IMR-90 (cell line): ENCODE results near the gene LMO1. TPM values are rescaled to one million over a fixed set of nuclear protein-coding genes. Genes with fewer than 3 reads are reported as not detected.

Source experiments
- ATAC-seq: fragments of 200-7000 bp; cut with Tn5 transposase; 2 replicates; pipeline ENCODE4 v1.9.1; 2020; ENCODE audit warnings: low read depth, mild to moderate bottlenecking, moderate library complexity
- BruUV-seq: library from RNA; stranded (reverse); fragments of 400-500 nt; replicated peaks from 2 replicates; lab custom pipeline; 2021; lab: Mats Ljungman, UMichigan
- CTCF ChIA-PET: fragments of 300-600 bp; formaldehyde crosslinking; extraction: SDS; loops from one replicate; lab custom pipeline; 2021; ENCODE audit warnings: antibody characterized with exemption; lab: Yijun Ruan, JAX
- POLR2A ChIA-PET: fragments of 300-600 bp; sonication (Branson Sonifier 250); formaldehyde crosslinking; loops from one replicate; lab custom pipeline; 2022; ENCODE audit warnings: antibody characterized with exemption; ENCODE audit not compliant: unreplicated experiment; lab: Charles Lee
- DNase-seq: peaks from one replicate; pipeline ENCODE4 v3.0.0; 2013
- H2AFZ ChIP-seq: replicated peaks from 2 replicates; pipeline ENCODE3; 2013; ENCODE audit warnings: low read length, mild to moderate bottlenecking; ENCODE audit not compliant: poor library complexity
- H2AK5ac ChIP-seq: 2 replicates; pipeline ENCODE4 v1.6.1; 2013; ENCODE audit warnings: low read depth, low read length, inconsistent platforms
- H2AK9ac ChIP-seq: replicated peaks from 2 replicates; pipeline ENCODE3; 2013; ENCODE audit warnings: mild to moderate bottlenecking, low read depth, low read length, moderate library complexity; ENCODE audit not compliant: poor library complexity
- H2BK120ac ChIP-seq: 2 replicates; pipeline ENCODE4 v1.6.1; 2013; ENCODE audit warnings: low read depth, low read length, inconsistent platforms
- H2BK15ac ChIP-seq: 3 replicates; pipeline ENCODE4 v1.6.1; 2013; ENCODE audit warnings: low read depth, low read length, inconsistent platforms
- H2BK20ac ChIP-seq: 2 replicates; pipeline ENCODE4 v1.6.1; 2013; ENCODE audit warnings: low read depth, mild to moderate bottlenecking, inconsistent platforms, low read length, moderate library complexity
- H2BK5ac ChIP-seq: 2 replicates; pipeline ENCODE4 v1.6.1; 2013; ENCODE audit warnings: mild to moderate bottlenecking, low read depth, low read length, inconsistent platforms; ENCODE audit not compliant: poor library complexity, severe bottlenecking
- H3K14ac ChIP-seq: replicated peaks from 2 replicates; pipeline ENCODE4 v1.6.1; 2013; ENCODE audit warnings: low read depth, low read length, inconsistent platforms
- H3K18ac ChIP-seq: 2 replicates; pipeline ENCODE4 v1.6.1; 2013; ENCODE audit warnings: low read depth, low read length, control low read depth
- H3K23ac ChIP-seq: 2 replicates; pipeline ENCODE4 v1.6.1; 2013; ENCODE audit warnings: low read depth, low read length, inconsistent platforms
- H3K27ac ChIP-seq: 2 replicates; pipeline ENCODE4 v1.5.1; 2013; ENCODE audit warnings: mild to moderate bottlenecking, control low read depth, low read length; ENCODE audit not compliant: insufficient read depth
- H3K27me3 ChIP-seq: 2 replicates; pipeline ENCODE4 v1.6.1; 2013; ENCODE audit warnings: low read length; ENCODE audit not compliant: control insufficient read depth, insufficient read depth
- H3K36me3 ChIP-seq: 2 replicates; pipeline ENCODE4 v1.6.1; 2013; ENCODE audit warnings: low read length, mixed read lengths; ENCODE audit not compliant: control insufficient read depth, insufficient read depth
- H3K4ac ChIP-seq: 2 replicates; pipeline ENCODE4 v1.6.1; 2013; ENCODE audit warnings: low read depth, low read length, inconsistent platforms
- H3K4me1 ChIP-seq: 2 replicates; pipeline ENCODE4 v1.6.1; 2013; ENCODE audit warnings: low read length, mixed read lengths; ENCODE audit not compliant: control insufficient read depth, insufficient read depth
- H3K4me2 ChIP-seq: 2 replicates; pipeline ENCODE4 v1.6.1; 2013; ENCODE audit warnings: low read depth, mild to moderate bottlenecking, control low read depth, low read length, moderate library complexity
- H3K4me3 ChIP-seq: 2 replicates; pipeline ENCODE4 v1.5.1; 2013; ENCODE audit warnings: low read depth, mild to moderate bottlenecking, control low read depth, low read length, moderate library complexity; ENCODE audit not compliant: insufficient read depth
- H3K56ac ChIP-seq: 2 replicates; pipeline ENCODE4 v1.6.1; 2013; ENCODE audit warnings: low read length, inconsistent platforms; ENCODE audit not compliant: insufficient read depth; ENCODE audit errors: extremely low read depth
- H3K79me1 ChIP-seq, 2 experiments: 2 replicates each; pipeline ENCODE4 v1.6.1; 2013; ENCODE audit warnings: low read length in 2 of 2, inconsistent platforms in 1 of 2, low read depth in 1 of 2
- H3K9ac ChIP-seq: 2 replicates; pipeline ENCODE4 v1.6.1; 2013; ENCODE audit warnings: low read depth, low read length, control low read depth
- H3K9me1 ChIP-seq: 2 replicates; pipeline ENCODE4 v1.6.1; 2013; ENCODE audit warnings: low read length, inconsistent platforms; ENCODE audit not compliant: insufficient read depth
- H3K9me3 ChIP-seq: 2 replicates; pipeline ENCODE4 v1.6.1; 2013; ENCODE audit warnings: low read length; ENCODE audit not compliant: control insufficient read depth, insufficient read depth
- H4K20me1 ChIP-seq: 2 replicates; pipeline ENCODE4 v1.6.1; 2013; ENCODE audit warnings: low read length, inconsistent platforms; ENCODE audit not compliant: insufficient read depth
- H4K5ac ChIP-seq: 2 replicates; pipeline ENCODE4 v1.6.1; 2013; ENCODE audit warnings: mild to moderate bottlenecking, low read depth, low read length, control low read depth
- H4K8ac ChIP-seq, 2 experiments: 2 replicates each; pipeline ENCODE4 v1.6.1; 2013; ENCODE audit warnings: low read depth in 2 of 2, low read length in 2 of 2, control low read depth in 1 of 2, inconsistent platforms in 1 of 2
- H4K91ac ChIP-seq: 2 replicates; pipeline ENCODE4 v1.6.1; 2013; ENCODE audit warnings: low read depth, low read length, inconsistent platforms; ENCODE audit not compliant: insufficient read depth
- BHLHE40 ChIP-seq: fragments of 150-350 bp; IDR thresholded peaks from 2 replicates; pipeline ENCODE4 v1.6.1; 2016; ENCODE audit warnings: mild to moderate bottlenecking, low read depth, low read length
- CEBPB ChIP-seq: IDR thresholded peaks from 2 replicates; pipeline ENCODE4 v1.6.1; 2012; ENCODE audit warnings: low read depth, low read length, improper control_type of control experiment
- CHD1 ChIP-seq: IDR thresholded peaks from 2 replicates; pipeline ENCODE4 v1.6.1; 2012; ENCODE audit warnings: low read depth, low read length, improper control_type of control experiment
- CTCF ChIP-seq: conservative IDR thresholded peaks from 2 replicates; pipeline ENCODE4 v1.5.1; 2012; ENCODE audit warnings: mild to moderate bottlenecking, low read depth, low read length, improper control_type of control experiment
- ELK1 ChIP-seq: fragments of 150-350 bp; IDR thresholded peaks from 2 replicates; pipeline ENCODE4 v1.6.1; 2016; ENCODE audit warnings: low read depth, mild to moderate bottlenecking, low read length, moderate library complexity, borderline replicate concordance
- FOS ChIP-seq: fragments of 150-350 bp; IDR thresholded peaks from 2 replicates; pipeline ENCODE4 v1.6.1; 2016; ENCODE audit warnings: low read depth, low read length
- MAFK ChIP-seq: IDR thresholded peaks from 2 replicates; pipeline ENCODE4 v1.6.1; 2012; ENCODE audit warnings: low read depth, low read length, improper control_type of control experiment
- MAZ ChIP-seq: IDR thresholded peaks from 2 replicates; pipeline ENCODE4 v1.6.1; 2012; ENCODE audit warnings: low read depth, mild to moderate bottlenecking, low read length, improper control_type of control experiment, moderate library complexity, borderline replicate concordance
- MXI1 ChIP-seq: IDR thresholded peaks from 2 replicates; pipeline ENCODE4 v1.6.1; 2012; ENCODE audit warnings: low read depth, mild to moderate bottlenecking, low read length, moderate library complexity, borderline replicate concordance
- NFE2L2 ChIP-seq: fragments of 150-350 bp; IDR thresholded peaks from 2 replicates; pipeline ENCODE4 v1.6.1; 2016; ENCODE audit warnings: low read depth, mild to moderate bottlenecking, low read length
- POLR2A ChIP-seq: IDR thresholded peaks from 2 replicates; pipeline ENCODE4 v1.6.1; 2012; ENCODE audit warnings: mild to moderate bottlenecking, low read depth, low read length
- RAD21 ChIP-seq: IDR thresholded peaks from 2 replicates; pipeline ENCODE4 v1.6.1; 2012; ENCODE audit warnings: low read length, improper control_type of control experiment
- RCOR1 ChIP-seq: IDR thresholded peaks from 2 replicates; pipeline ENCODE4 v1.6.1; 2012; ENCODE audit warnings: mild to moderate bottlenecking, low read length, improper control_type of control experiment; ENCODE audit not compliant: insufficient replicate concordance
- RFX5 ChIP-seq: IDR thresholded peaks from 2 replicates; pipeline ENCODE4 v1.8.0; 2012; ENCODE audit warnings: low read depth, mild to moderate bottlenecking, low read length, moderate library complexity
- SMC3 ChIP-seq: fragments of 150-350 bp; IDR thresholded peaks from 2 replicates; pipeline ENCODE4 v1.6.1; 2016; ENCODE audit warnings: low read depth, mild to moderate bottlenecking, antibody characterized with exemption, low read length, moderate library complexity
- USF2 ChIP-seq: fragments of 150-350 bp; IDR thresholded peaks from 2 replicates; pipeline ENCODE4 v1.6.1; 2017; ENCODE audit warnings: mild to moderate bottlenecking, antibody characterized with exemption, low read length, low read depth
- WGBS, 2 experiments: methylation state at CpG; one replicate each; pipeline versions ENCODE4 v1.1.5 to v1.1.7; 2013; ENCODE audit warnings: missing lambda C conversion rate in 2 of 2; ENCODE audit not compliant: insufficient read length in 1 of 2; ENCODE audit errors: extremely low coverage in 2 of 2; 5-methylcytosine and 5-hydroxymethylcytosine counted together
- dilution Hi-C: fragments of 300-500 bp; cut with HindIII; formaldehyde crosslinking; loops from one replicate; pipeline ENCODE4 v1.14.3; 2018; ENCODE audit warnings: low sequenced_read_pairs; ENCODE audit not compliant: unreplicated experiment
- in situ Hi-C: fragments of 300-500 bp; cut with MboI; formaldehyde crosslinking; loops from 3 replicates; pipeline ENCODE4 v1.14.3; 2019; ENCODE audit warnings: low sequenced_read_pairs, inconsistent platforms, mixed read lengths
- intact Hi-C: fragments of 100-400 bp; cut with micrococcal nuclease; formaldehyde crosslinking; loops from 2 replicates; pipeline ENCODE4 v1.10.0; 2022
- polyA plus RNA-seq, 3 experiments: library from polyadenylated mRNA; depleted of rRNA; stranded (reverse); fragments of >200 nt; gene quantifications; 2 replicates each; pipeline ENCODE4 v1.2.3, GENCODE V29; 2012; ENCODE audit warnings: low replicate concordance in 1 of 3
- total RNA-seq: library from RNA; depleted of rRNA; stranded (reverse); fragments of >200 nt; gene quantifications from 2 replicates; pipeline ENCODE4 v1.2.3, GENCODE V29; 2012

The LMO1 gene
- total and polyA plus RNA-seq, 2 of the 4 experiments (the other 2 are of a cell fraction), result not detected

GRCh38 chr11:8224711-8225110 is 39.0 kb downstream of the LMO1 start:
- no peak for ATAC-seq
- no TSS peak for BruUV-seq

More at GRCh38 chr11:8224711-8225110, 39.0 kb downstream of the LMO1 start:
- no peak overlapping the region for H2AK5ac ChIP-seq
- no peak overlapping the region for H4K8ac ChIP-seq
- POLR2A ChIA-PET, result no interaction called here
- H2BK120ac ChIP-seq, result no peak overlapping the region
- in situ Hi-C loops, result loop anchor here (5.0 to 25.0 kb wide), 3 partner anchors 343 to 888 kb away; partner anchors contain the start of gene TMEM9B
- H3K4ac ChIP-seq, result no peak overlapping the region
- peak overlapping the region; percentile 15 for H2AK9ac ChIP-seq
- no peak overlapping the region for H2BK15ac ChIP-seq
- H3K4me1 ChIP-seq, result no peaks in the 10 kb centered on the region; the same call in 1 of the 2 replicates
- no peak overlapping the region for H2AFZ ChIP-seq
- WGBS, 2 experiments, result no CpG with 5 or more reads among the region's 2 CpGs
- no peak overlapping the region; the same call in 1 of the 2 replicates for H3K56ac ChIP-seq
- dilution Hi-C loops, result no loop called here
- H3K23ac ChIP-seq, result no peak overlapping the region
- no peaks in the 10 kb centered on the region for H4K20me1 ChIP-seq
- CTCF ChIA-PET, result no interaction called here
- no peak overlapping the region for H2BK5ac ChIP-seq
- no peak overlapping the region for H4K91ac ChIP-seq
- no peak overlapping the region for H3K9ac ChIP-seq
- no peaks in the 10 kb centered on the region for H3K9me3 ChIP-seq
- intact Hi-C loops, result loop anchor here (1.0 to 10.0 kb wide), 5 partner anchors 39 to 733 kb away; partner anchors contain the start of genes LMO1, RPL27A and TRIM66
- no peaks in the 10 kb centered on the region for H3K79me1 ChIP-seq
- no peaks in the 10 kb centered on the region for H3K36me3 ChIP-seq
- no peak for TF ChIP-seq BHLHE40
- TF ChIP-seq CTCF, result no peak
- no peak for TF ChIP-seq RFX5
- no peak for TF ChIP-seq POLR2A
- TF ChIP-seq NFE2L2, result no peak
- no peak for TF ChIP-seq ELK1
- TF ChIP-seq FOS, result no peak
- no peak for TF ChIP-seq USF2
- no peak for TF ChIP-seq RCOR1
- TF ChIP-seq RAD21, result no peak
- TF ChIP-seq CHD1, result no peak
- no peak for TF ChIP-seq MAFK
- TF ChIP-seq MXI1, result no peak
- TF ChIP-seq MAZ, result no peak
- TF ChIP-seq SMC3, result no peak
- no peak for TF ChIP-seq CEBPB
- no peak overlapping the region for H3K14ac ChIP-seq
- H3K9me1 ChIP-seq, result no peaks in the 10 kb centered on the region
- no peak overlapping the region for H2BK20ac ChIP-seq
- no peak overlapping the region for H3K18ac ChIP-seq
- no peak overlapping the region for H3K27ac ChIP-seq
- H3K4me2 ChIP-seq, result no peak overlapping the region
- H4K5ac ChIP-seq, result no peak overlapping the region
- H3K4me3 ChIP-seq, result no peak overlapping the region
- no peak for DNase-seq
- H3K27me3 ChIP-seq, result peaks cover 18% of the 10 kb centered on the region
